Smooth muscle cell of the umbilical artery (primary cell): ENCODE data around the gene SSTR1. TPM values are rescaled to one million over a fixed set of nuclear protein-coding genes. Genes with fewer than 3 reads are reported as not detected.

ENCODE experiments used
- total RNA-seq: library from RNA; depleted of rRNA; stranded (reverse); fragments of >200 nt; gene quantifications from 2 replicates; pipeline ENCODE4 v1.2.3, GENCODE V29; 2014

SSTR1 gene, protein sequence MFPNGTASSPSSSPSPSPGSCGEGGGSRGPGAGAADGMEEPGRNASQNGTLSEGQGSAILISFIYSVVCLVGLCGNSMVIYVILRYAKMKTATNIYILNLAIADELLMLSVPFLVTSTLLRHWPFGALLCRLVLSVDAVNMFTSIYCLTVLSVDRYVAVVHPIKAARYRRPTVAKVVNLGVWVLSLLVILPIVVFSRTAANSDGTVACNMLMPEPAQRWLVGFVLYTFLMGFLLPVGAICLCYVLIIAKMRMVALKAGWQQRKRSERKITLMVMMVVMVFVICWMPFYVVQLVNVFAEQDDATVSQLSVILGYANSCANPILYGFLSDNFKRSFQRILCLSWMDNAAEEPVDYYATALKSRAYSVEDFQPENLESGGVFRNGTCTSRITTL
- total RNA-seq = 7.7 and 21.8 TPM in 2 replicates

DNA sequence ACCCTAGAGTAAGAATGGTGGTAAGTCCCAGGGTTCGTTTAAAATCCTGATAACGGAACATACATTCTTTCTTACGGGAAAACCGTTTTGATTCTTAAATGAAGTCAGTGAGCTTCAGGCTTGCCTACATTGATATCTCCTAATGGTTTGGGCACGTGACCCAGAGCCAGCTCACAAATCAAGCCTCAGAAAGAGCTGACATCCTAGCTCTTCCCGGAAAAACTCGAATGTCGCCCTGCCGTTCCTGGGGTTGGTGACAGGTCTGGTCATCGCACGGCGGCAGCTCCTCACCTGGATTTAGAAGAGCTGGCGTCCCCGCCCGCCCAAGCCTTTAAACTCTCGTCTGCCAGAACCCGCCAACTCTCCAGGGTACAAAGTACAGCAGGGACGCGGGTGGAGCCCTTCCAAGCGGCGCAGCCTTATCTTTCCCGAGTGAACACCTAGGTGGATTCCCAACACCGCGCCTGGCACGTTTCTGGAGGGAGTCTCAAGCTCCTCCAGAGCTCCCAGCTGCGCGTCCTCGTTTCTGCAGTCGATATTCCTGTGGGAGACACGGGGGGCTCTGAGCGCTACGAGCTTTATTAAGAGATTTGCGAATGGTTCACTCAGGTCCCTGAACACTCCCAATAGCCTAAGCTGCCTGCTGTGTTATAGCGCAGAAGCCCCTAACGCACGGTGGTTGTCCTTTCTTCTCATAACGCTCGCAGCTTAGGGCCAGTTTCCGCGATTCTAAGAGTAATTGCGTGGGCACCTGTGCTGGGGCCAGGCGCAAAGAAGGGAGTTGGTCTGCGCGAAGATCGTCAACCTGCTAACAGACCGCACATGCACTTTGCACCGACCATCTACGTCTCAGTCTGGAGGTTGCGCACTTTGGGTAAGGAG lies at the start of gene SSTR1:
TSS of gene SSTR1 (plus strand) at position 169 of the 882 bp plus-strand sequence. CDS start 1,486 bp downstream, outside the sequence.

DNA sequence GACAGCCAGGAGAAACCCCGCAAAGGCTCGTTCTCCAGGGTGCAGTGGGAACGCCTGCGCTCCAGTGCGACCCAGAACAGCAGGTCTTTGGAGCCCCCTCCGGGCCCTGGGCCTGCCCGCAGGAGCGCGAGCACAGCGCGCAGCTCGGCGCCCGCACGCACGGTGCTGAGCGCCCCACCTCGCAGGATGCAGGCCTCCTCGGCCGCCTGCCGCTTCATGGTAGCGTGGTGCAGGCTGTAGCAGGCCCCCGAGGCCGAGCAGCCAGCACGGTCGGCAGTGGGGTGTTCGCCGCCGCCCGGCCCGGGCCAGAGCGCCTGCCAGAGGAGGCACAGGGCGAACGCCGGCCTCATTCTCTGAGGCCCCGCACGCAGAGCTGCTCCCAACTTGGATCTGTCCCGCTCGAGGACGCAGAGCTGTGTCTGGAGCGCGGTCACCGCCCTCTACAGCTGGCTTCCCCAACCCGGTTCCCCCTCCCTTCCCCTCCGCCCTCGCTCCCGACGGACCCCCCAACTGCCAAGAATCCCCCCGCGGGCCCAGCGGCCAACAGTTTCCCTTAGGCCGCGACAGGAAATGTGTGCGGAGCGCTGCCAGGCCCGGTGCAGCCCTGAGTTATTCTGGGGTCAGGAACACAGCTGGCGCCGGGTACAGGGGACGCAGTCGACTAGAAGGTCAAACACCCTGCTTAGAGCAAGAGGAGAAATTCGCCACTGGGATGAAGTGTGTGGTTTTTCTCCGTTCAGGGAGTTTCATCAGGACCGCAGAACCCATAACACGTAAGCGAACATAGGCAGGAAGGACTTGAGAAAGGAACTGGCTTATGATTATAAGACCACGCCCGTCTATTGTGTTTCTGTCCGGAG lies 48.2 kb downstream of the SSTR1 start, which contains the start of gene CLEC14A:
TSS of gene CLEC14A (minus strand) at position 421 of the 860 bp plus-strand sequence. CDS start at position 350, 71 bp downstream.

Other genes starting within 250 kb of the SSTR1 start
- gene CLEC14A, start 48.2 kb downstream of the SSTR1 start, total RNA-seq = 0.74 and 1.2 TPM in 2 replicates